Anterior cingulate cortex (tissue), 58 donors: Measurements from ENCODE around the gene C11orf54.
"Not testable (repeated sequence)": the region's sequence is repeated elsewhere in the genome, so short reads cannot be mapped to it uniquely, and the experiment has no call there.

Source experiments
- DNase-seq, 58 donors: peaks; one replicate each; lab custom pipeline; 2025; lab: John Stamatoyannopoulos, UW

Gene C11orf54

DNA sequence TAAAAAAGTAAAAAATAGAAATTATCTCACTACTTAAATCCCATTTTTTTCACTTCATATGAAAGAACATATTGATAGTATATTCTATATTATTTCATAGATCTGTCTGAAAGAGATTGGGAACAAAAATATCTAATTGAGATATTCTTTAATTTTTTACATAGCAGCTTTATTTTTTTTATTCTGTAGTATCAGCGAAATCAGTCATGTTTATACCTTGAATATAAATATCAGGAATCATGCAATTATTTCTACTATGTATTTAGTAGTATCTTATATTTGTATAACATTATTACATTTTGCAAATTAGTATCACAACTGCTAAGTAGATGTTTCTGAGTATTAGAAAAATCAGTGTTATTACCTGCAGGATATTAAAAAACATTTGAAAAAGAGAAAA, 20.4 kb downstream of the C11orf54 start:
- DNase-seq = no peak

DNA sequence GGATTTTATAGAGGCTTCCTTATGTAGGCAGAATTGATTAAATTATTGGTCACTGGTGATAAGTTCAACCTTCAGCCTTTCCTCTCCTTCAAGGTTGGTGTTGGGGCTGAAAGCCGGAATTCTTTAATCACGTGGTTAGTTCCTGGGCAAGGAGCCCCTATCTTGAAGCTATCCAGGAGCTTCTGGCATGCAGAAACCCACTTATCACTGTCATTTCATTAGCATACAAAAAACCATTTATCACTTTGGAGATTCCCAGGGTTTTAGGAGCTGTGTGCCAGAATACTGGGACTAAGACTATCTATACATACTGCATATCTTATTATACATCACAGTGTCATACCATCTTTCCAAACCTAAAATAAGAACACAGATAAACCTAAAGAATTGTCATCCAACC, 24.1 kb downstream of the C11orf54 start:
- no peak for DNase-seq

DNA sequence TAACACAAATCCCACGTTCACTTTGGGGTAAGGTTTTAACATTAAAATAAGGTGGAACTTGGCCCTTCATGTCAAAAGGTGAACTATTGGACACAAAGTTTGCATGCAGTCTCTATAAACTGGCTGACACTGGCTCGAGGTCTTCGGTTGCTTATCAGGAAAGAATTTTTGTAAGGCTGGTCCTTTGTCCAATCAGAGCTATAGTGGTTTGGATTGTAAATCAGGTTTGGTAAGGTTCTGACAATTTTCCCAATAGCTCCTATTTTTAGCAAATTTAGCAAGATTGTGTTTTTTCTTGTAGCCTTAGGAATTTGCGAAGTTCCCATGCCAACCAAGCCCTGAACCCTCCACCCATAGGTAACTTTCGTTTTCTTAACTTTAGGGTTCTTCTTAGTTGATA, 25.0 kb downstream of the C11orf54 start:
- no peak for DNase-seq

DNA sequence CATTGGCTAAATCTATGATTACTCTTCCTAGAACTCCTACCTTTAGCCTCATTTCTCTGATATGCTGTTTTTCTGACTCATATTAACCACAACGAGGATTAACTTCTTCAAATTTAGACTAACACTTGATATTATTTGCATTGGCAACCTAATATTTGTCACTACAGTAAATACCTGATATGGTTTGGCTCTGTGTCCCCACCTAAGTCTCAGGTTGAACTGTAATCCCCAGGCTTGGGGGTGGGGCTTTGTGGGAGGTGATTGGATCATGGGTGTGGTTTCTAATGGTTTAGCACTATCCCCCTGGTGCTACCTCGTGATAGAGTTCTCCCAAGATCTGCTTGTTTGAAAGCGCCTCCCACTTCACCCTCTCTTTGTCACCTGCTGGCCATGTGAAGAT, 25.5 kb downstream of the C11orf54 start:
- no peak for DNase-seq

DNA sequence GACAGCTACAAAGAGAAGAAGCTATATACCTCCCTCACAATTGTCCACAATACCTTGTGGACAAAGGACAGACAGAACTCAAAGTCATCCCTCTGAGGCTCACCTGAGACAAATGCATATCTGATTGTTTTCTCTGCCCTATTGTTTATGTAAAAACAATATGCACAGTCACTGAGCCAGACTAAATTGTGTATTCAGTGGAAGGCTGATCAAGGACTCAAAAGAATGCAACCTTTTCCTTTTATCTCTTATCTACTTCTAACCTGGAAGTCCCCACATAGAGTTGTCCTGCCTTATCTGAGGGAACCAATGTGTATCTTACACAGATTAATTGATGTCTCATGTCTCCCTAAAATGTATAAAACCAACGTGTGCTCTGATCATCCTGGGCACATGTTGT, 28.7 kb downstream of the C11orf54 start:
- no peak for DNase-seq

DNA sequence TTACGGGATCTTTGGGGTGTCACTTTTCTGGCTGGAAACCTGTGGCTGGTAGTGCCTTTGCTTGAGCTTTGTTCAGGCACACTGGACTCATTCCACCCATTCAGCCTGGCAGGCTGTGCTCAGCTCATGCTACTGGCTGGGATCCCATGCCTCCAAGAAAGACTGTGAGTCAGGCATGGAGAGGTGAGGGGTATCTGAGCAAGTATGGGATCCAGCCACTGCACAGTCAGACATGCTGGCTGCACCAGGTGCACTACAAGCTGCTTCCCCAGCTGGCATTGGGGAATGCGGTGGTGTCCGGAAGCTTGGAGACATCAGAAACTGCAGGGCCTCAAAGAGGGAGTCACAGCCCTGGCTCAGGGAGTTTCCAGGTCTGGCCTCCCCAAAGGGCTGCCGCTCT, 30.7 kb downstream of the C11orf54 start:
- DNase-seq = no peak

DNA sequence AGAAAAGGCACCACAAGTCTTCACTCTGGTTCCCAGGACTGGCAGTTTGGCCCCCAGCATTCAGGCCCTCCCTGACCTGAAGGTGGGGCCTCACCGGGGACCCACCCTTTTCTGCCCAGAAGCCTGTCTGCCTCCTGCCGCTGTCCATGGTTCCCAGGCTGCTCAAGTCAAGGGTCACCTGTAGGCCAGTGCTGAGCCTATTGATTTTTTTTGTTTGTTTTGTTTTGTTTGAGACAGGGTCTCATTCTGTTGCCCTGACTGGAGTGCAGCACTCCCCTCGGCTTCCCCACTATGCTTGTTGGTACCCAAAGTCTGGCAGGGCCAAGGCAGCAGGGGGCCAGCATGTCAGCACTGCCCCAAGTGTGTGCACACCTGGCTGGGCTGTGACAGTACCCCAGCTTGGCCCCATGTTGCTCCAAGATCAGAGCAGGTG, 31.6 kb downstream of the C11orf54 start:
- no peak for DNase-seq

DNA sequence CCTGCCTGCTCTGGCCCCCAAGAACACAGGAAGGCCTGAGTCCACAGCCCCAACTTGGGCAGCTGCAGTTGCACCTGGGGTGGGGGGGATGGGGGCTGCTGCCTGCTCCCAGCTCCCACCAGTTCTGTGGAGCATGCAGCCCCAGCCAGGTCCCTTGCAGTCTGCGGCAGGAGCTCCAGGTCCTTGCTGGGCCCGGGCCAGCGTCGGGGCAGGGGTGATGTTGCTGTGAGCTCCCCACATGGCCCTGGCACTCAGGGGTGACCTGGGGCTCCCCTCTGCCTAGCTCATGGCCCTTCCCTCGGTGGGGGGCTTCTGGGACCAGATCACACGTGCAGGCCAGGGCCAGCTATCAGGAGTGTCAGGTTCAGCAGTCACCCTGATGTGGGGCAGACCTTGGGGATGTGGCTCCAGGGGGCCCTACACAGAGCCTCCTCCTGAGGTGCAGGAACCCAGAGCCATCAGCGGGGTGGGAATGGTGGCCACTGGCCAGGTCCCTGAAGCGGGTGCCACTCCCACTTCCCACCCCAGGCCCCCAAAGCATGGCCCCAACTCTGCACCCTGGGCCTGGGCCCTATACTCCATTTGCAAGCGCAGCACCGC, 32.2 kb downstream of the C11orf54 start:
- DNase-seq = no peak

DNA sequence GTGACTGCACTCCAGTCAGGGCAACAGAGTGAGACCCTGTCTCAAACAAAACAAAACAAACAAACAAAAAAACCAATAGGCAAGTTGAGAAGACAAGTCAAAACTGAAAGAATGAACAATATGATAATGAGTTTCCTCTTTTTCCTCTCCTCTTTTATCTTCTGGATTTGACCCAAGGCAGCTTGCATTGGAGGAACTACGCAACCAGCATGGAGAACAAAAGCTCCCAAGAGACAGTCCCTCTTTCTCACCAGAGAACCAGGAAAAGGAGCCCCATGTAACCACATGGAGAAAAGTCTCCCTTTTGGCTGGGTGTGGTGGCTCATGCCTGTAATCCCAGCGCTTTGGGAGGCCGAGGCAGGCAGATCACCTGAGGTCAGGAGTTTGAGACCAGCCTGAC, 33.1 kb downstream of the C11orf54 start:
- DNase-seq = not testable (repeated sequence)

DNA sequence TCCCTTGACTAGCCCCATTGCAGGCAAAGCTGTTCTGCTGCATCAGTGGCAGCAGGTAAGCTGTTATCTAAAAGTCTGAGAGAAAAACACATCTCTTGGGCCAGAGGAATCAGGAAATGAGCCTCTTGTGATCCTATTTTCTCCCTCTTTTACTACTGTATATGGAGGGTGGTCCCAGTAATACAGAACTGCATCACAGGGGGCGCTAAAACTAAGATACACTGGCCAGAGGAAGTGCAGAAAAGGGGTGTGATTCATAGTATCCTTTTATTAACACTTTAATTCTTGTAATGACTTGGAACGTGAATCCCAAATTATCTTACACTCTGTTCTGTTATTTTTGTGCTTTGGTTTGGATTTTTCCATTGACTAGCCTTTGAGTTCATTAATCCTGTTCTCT, 33.8 kb downstream of the C11orf54 start:
- no peak for DNase-seq

DNA sequence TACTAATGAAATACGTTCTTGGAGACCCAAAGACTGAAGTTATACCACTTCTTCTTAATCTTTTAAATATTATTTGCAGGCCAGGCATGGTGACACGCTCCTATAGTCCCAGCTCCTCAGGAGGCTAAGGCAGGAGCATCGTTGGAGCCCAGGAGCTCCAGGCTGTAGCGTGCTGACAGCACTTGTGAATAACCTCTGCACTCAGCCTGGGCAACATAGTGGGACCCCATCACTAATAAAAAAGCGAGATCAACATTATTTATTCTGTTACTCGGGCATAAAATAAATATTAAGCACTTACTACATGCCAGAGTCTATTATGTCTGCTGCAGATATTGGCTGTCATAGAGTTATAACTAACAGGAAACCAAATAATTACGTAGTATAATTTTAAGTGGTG, 41.9 kb downstream of the C11orf54 start:
- DNase-seq = no peak

DNA sequence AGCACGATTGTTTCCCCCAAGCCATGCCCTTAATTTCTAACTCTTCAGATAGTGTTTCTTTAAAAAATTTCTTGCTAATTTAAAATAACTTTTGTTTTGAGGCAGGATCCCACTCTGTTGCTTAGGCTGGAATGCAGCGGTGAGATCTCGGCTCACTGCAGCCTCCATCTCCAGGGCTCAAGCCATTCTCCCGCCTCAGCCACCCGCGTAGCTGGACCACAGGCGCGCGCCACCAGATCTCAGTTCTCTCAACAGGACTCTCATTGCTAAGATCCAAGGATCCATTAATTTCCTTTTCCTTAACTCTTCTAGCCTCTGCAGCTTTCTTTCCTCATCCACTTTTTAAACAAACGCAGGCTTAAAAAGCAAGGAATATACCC, 42.3 kb downstream of the C11orf54 start:
- DNase-seq = peak in 1 of 58 donors; percentile 75

DNA sequence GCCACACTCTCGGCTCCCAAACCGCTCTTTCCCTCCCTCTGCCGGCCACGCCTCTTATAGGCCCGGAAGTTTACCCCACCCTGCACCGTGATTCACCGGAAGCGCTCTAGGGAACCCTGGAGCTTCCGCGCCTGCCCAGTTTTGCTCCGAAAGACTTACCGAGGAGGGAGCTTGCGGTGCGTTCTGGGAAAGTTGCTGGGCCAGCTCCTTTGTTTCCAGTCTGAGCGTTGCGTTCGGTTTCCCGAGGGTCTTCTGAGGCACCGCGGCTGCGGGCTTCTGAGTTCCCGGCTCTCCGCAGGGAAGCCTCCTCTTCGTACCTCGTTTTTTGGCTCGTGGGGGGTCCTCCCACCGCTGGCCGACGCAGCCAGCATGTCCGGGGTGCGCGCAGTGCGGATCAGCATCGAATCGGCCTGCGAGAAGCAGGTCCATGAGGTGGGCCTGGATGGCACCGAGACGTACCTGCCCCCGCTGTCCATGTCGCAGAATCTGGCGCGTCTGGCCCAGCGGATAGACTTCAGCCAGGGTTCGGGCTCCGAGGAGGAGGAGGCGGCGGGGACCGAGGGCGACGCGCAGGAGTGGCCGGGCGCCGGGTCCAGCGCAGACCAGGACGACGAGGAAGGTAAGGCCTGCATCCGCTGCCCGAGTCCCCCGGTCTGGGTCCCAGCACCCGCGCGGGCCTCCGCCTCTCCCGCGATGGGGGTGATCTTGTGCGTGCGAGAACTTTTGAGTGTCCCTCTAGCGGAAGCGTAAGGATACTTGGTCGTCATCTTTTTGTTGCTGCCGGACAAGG, 42.9 kb downstream of the C11orf54 start, which contains the start of gene MED17:
MED17 (plus strand) TSS at position 138 of the 790 bp plus-strand sequence; CDS start at position 370, 232 bp downstream.
- DNase-seq = peak; percentile 48 to 96 (median 91)

DNA sequence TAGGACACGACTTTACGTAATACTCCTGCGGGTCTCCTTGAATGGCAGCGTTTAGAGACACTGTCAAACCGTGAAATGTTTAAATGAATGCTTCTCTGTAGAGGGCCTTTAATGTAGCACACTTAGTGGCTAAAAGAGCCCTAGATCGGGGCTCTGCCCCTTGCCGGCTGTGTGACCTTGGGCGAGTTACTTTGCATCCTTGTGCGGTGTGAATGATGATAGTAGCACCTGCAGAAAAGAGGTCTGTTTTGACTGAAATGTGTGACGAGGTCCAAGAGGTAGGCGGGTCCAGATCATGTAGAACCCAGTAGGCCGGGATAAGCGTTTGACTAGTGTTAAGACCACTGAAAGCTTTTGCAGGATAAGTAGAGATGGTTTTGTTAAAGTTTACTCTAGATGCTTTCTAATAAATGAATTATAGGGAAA, 43.5 kb downstream of the C11orf54 start:
- DNase-seq = peak in 2 of 58 donors; percentile 16 to 40

DNA sequence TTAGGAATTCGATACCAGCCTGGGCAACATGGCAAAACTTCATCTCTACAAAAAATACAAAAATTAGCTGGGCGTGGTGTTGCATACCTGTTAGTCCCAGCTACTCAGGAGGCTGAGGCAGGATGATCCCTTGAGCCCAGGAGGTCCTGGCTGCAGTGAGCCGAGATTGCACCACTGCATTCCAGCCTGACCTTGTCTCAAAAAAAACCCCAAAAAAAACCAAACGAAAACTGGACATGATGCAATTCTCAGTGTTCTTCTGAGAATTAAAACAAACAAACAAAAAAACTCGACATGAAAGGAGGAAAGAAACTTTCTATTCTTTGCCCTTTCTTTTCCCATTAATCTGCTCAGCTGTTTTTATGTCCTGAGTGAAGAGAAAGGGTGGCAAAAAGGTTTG, 50.0 kb downstream of the C11orf54 start:
- DNase-seq = no peak

DNA sequence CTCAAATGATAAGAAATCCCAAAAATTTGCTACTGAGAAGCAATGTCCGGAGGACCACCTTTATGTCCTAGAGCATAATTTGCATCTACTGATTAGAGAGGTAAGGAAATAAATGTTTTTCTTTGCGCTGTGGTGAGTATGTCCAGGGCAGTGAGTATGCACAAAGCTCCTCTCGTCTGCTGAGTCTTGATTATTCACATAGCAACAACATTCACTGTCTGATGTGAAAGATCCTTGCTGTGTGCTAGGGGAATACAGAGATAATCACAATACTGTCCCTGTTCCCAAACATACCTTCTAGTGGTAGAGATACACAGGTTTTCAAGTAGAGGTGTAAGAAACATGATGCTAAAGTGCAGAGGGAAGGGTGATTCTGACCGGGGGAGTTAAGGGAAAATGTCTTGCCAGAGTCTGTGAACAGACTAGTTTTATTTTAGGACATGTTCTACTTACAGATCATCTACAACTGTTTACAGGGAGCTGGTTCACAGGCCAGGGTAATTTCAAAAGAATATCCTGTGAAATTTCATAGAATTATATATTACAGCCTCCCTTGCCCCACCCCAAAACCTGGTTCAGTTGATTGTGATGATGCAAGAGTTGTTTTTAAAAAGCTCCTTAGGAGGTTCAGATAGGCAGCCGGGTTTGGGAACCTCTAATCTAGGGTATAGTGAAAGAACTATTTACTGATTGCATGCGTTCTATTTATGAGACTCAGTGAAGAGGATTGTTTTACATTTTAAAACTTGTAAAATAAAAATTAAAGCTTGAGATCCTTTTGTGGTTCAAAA, 55.2 kb downstream of the C11orf54 start:
- no peak for DNase-seq

DNA sequence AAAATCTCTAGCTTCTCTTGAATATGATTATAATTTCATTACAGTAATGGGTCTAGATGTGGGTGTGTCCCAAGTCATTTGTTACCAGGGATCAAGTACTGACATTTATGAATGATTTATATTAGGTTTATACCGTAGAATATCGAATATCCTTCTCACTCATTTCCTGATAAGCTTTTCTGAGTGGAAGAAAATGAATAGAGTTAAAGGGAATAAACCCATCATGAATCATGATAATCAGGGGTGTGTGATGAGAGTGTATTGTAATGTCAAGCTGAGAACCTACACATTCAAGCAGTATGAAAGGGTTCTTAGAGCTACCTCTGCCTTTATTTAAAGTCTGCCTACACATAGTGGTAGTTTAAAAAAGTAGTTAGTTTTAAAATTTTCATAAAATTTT, 59.9 kb downstream of the C11orf54 start:
- no peak for DNase-seq

DNA sequence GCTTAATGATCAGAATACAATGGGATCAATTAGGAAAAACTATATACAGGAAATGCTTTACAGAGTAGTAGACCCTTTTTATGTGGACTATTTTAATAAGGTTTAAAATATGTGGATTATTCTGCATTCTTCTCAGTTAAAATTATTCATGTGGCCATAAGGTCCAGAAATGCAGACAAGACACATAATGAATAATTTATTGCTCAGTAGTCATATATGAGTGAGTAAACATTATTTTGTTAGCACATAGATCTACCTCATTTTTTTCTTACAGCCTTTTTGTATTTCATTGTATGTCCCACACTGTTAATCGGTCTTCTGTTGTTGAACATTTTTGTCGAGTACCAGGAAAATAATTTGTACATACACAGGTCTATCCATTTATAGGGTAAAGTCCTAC, 63.4 kb downstream of the C11orf54 start:
- DNase-seq = no peak

DNA sequence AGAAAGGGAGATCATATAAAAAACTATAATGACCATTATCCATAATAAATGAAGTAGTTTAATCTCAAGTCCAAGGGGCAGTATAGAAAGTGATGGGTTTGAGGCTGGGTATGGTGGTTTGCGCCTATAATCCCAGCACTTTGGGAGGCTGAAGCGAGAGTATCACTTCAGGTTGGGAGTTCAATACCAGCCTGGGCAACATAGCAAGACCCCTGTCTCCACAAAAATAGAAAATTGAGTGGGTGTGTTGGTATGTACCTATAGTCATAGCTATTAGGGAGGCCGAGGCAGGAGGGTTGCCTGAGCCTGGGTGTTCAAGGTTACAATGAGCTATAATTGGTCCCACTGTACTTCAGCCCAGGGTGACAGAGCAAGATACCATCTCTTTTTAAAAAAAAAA, 66.5 kb downstream of the C11orf54 start:
- no peak for DNase-seq

DNA sequence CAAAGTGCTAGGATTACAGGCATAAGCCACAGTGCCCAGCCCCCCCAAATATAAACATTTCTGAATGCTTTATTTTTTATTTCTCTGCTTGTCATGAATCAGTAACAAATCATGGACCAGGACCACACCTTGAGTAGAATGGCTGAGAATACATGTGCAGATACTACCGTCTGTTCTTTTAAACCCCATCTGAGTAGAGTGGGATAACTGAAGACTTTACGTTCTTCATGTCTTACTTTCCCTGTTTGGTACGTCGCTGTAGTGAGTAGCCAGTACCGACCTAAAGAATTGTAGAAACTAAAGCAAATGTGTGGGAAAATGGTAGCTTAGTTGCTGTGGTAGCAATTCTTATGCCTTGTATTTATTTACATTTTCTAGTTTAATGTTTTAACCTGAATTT, 72.5 kb downstream of the C11orf54 start:
- no peak for DNase-seq
